ENCODE data around the gene UNC13C.
"Not testable (repeated sequence)": the region's sequence is repeated elsewhere in the genome, so short reads cannot be mapped to it uniquely, and the experiment has no call there.

UNC13C gene

DNA sequence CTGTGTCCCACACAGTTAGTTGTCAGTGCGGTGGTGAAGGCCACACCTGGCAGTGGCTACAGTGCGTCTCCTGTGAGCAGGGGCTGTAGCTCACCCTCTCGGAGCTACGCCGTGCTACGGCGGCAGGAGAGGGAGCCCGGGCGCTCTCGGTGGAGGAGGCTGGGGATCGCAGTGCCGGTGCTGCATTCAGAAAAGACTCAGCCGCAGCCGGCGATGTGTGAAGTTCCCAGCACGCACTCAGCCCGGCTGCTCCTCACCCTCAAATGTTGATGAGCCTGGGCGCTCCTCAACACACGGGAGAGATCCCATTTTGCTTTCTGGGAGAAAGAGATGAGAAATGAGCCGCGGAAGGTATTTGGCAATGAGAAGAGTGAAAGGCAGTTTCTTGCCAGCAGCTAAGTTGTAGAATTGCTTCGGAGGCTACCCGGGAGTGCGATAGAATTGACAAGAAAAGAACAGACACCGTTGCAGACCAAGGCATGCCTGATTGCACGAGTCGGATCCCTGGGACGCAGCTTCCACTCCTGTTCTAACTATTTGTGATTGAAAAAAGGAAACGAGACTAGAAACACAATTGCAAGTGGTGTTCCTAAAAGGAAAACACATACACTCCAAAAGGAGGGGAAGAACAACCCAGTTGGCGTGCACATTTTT, at the start of gene UNC13C:
Gene UNC13C (plus strand): TSS at position 189 of the 654 bp plus-strand sequence. CDS start 34,463 bp downstream, outside the sequence.
- no peak within 1 kb of the TSS for H3K27ac ChIP-seq (ENCODE audit: low read length)
- H3K4me3 ChIP-seq (ENCODE audit: low read length in 2 of 2) = peak within 1 kb of the TSS; percentile 74
- no peaks in the 10 kb centered on the region for H3K4me1 ChIP-seq (ENCODE audit: control insufficient read depth, insufficient read depth, low read length)
- no peaks in the 10 kb centered on the region for H3K9me3 ChIP-seq (ENCODE audit: control insufficient read depth in 2 of 2, low read length in 2 of 2)
- peak within 1 kb of the TSS; percentile 10 to 22 for H3K9ac ChIP-seq (ENCODE audit: low read length in 2 of 2)
- peaks cover 0 to 3% of the 10 kb centered on the region in 2 donors for H3K27me3 ChIP-seq (ENCODE audit: control insufficient read depth in 1 of 2, insufficient read depth in 2 of 2, low read length in 2 of 2)
- H3K36me3 ChIP-seq (ENCODE audit: control insufficient read depth in 2 of 2, insufficient read depth in 2 of 2, low read length in 2 of 2) = no peaks in the 10 kb centered on the region

DNA sequence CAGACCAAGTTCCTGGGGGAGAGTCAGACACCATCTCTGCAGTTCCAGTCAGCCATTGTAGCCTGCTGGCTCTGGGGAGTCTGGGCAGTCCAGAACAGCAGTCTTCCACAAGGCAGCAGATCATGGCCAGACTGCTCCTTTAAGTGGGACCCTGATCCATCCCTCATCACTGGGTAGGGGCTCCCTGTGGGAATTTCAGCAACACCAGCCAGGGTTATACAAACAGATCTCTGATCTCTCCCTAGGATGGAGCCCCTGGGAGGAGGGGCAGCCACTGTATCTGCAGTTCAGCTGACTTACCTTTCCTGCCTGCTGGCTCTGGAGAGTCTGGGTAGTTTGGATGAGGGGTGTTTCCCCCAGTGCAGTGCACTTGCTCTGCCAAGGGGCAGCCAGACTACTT, 42.1 kb upstream of the UNC13C start:
- H3K9me3 ChIP-seq (ENCODE audit: control insufficient read depth in 2 of 2, low read length in 2 of 2) = peaks cover 0 to 2% of the 10 kb centered on the region in 2 donors

DNA sequence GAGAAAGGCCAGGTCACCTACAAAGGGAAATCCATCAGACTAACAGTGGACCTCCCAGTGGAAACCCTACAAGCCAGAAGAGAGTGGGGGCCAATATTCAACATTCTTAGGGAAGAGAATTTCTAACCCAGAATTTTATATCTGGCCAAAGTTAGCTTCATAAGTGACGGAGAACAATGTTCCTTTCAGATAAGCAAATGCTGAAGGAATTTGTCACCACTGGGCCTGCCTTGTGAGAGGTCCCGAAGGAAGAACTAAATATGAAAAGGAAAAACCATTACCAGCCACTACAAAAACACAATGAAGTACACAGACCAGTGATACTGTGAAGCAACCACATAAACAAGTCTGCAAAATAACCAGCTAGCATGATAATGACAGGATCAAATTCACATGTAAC, 40.6 kb upstream of the UNC13C start:
- not testable (repeated sequence) for H3K9me3 ChIP-seq (ENCODE audit: control insufficient read depth in 2 of 2, low read length in 2 of 2); H3K4me1 ChIP-seq (ENCODE audit: control insufficient read depth, insufficient read depth, low read length); H3K27me3 ChIP-seq (ENCODE audit: control insufficient read depth in 1 of 2, insufficient read depth in 2 of 2, low read length in 2 of 2); H3K4me3 ChIP-seq (ENCODE audit: low read length in 2 of 2); H3K27ac ChIP-seq (ENCODE audit: low read length); H3K36me3 ChIP-seq (ENCODE audit: control insufficient read depth in 2 of 2, insufficient read depth in 2 of 2, low read length in 2 of 2); H3K9ac ChIP-seq (ENCODE audit: low read length in 2 of 2)

More for the DNA sequence above, 42.1 kb upstream of the UNC13C start:
- Histone ChIP-seq H3K27me3 (ENCODE audit: control insufficient read depth in 1 of 2, insufficient read depth in 2 of 2, low read length in 2 of 2) (no peaks in the 10 kb centered on the region), H3K4me3 (ENCODE audit: low read length in 2 of 2) (no peak overlapping the region), H3K4me1 (ENCODE audit: control insufficient read depth, insufficient read depth, low read length) (no peaks in the 10 kb centered on the region), H3K27ac (ENCODE audit: low read length) (no peak overlapping the region), H3K36me3 (ENCODE audit: control insufficient read depth in 2 of 2, insufficient read depth in 2 of 2, low read length in 2 of 2) (no peaks in the 10 kb centered on the region), H3K9ac (ENCODE audit: low read length in 2 of 2) (no peak overlapping the region)

DNA sequence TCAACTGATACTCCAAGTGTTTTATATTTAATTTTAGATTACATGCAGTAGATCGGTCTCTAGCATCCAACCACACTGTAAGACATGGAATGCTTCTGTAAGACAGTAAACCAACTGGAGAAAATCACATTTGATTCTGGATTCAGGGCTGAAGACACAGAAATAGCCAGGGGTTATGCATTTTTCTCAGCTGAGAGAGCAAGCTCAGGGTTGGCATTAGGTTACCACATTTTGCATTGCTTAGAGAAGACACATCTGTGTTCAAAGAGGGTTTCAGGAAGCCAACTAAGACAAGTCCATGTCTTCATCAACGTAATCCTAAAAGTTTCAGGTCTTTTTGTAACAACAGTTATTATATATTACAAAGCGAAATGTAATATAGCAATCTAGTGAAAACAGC, 27.7 kb upstream of the UNC13C start:
- Histone ChIP-seq H3K4me1 (ENCODE audit: control insufficient read depth, insufficient read depth, low read length) (no peaks in the 10 kb centered on the region), H3K27me3 (ENCODE audit: control insufficient read depth in 1 of 2, insufficient read depth in 2 of 2, low read length in 2 of 2) (no peaks in the 10 kb centered on the region), H3K9ac (ENCODE audit: low read length in 2 of 2) (no peak overlapping the region), H3K9me3 (ENCODE audit: control insufficient read depth in 2 of 2, low read length in 2 of 2) (no peaks in the 10 kb centered on the region), H3K27ac (ENCODE audit: low read length) (no peak overlapping the region), H3K36me3 (ENCODE audit: control insufficient read depth in 2 of 2, insufficient read depth in 2 of 2, low read length in 2 of 2) (no peaks in the 10 kb centered on the region), H3K4me3 (ENCODE audit: low read length in 2 of 2) (no peak overlapping the region)

DNA sequence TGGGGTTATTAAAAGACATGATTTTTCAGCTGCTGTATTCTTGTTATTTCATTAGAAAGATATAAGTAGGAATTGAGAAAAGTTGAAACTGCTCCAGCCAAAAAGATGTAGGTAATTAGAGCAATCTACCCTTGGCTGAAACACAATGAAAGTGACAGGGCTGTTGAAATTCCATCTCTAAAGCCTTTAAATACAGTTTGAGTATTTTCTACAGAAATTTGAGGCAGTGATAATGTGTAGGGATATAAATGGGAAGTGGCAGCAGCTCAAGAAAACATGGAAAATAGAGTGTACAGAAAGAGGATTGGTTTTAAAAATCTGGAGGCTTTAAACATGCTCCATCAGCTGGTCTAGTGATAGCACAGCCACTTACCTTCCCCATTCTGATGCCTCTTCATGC, 22.8 kb upstream of the UNC13C start:
- H3K4me3 ChIP-seq (ENCODE audit: low read length in 2 of 2) = no peak overlapping the region
- H3K9ac ChIP-seq (ENCODE audit: low read length in 2 of 2) = no peak overlapping the region
- H3K27me3 ChIP-seq (ENCODE audit: control insufficient read depth in 1 of 2, insufficient read depth in 2 of 2, low read length in 2 of 2) = no peaks in the 10 kb centered on the region
- no peaks in the 10 kb centered on the region for H3K4me1 ChIP-seq (ENCODE audit: control insufficient read depth, insufficient read depth, low read length)
- H3K9me3 ChIP-seq (ENCODE audit: control insufficient read depth in 2 of 2, low read length in 2 of 2) = no peaks in the 10 kb centered on the region
- no peak overlapping the region for H3K27ac ChIP-seq (ENCODE audit: low read length)
- no peaks in the 10 kb centered on the region for H3K36me3 ChIP-seq (ENCODE audit: control insufficient read depth in 2 of 2, insufficient read depth in 2 of 2, low read length in 2 of 2)

DNA sequence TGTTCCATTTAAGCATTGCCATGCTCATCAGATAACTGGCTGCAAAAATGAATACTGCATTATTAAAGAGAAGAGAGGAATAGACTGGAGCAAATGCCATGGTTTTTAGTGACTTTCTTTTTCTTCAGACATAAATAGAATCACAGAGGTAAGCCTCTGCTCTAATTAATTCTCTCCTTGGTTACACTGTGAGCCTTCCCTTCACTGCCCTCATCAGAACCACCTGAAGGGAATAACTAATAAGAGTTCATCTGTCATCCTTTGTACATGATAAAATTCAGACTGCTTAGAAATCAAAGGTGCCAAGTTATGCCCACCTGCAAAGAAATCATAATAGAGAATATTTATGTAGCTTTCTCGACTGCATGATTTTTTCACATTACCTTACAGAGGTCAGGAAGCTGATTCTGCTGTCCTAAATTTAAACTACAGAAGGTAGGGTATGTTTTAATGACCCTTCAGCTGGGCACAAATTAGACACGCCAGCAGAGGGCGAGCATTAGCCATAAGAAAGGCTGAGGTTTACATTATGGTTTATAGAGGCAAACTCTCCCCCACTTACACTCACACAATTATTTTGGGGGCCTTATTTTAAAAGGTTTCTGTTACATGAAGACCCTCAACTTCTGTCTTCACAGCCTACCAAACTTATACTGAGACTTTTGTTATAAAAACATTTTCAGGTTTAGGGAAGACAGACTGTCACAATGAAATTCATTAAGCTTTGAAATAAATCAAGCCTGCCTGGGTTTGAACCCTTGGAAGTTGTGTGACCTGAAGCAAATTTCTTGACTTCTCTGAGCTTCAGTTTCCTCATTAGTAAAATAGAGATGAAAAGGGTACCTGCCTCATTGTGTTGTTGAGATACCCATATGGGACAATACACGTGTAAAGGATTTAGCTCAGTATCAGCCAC, 15.3 kb upstream of the UNC13C start:
- H3K27me3 ChIP-seq (ENCODE audit: control insufficient read depth in 1 of 2, insufficient read depth in 2 of 2, low read length in 2 of 2) = peaks cover 0 to 2% of the 10 kb centered on the region in 2 donors
- no peak overlapping the region for H3K27ac ChIP-seq (ENCODE audit: low read length)

DNA sequence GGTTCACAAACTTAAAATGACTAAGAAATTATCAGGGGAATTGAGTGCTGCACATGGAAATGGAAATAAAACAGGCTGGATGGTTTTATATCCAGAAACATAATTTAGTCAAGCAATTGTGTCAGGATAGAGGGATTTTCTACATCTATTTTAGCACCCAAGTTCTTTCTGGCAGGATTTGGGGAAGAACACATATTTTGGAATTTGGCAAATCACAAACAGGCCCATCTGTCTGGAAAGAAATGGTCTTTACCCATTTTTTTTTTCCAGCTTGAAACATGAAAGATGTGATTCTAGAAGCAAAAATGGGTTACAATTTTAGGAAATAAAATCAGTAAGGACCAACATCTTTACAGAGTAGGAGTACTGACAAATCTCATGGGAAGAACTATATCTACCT, 14.4 kb upstream of the UNC13C start:
- no peak overlapping the region for H3K9ac ChIP-seq (ENCODE audit: low read length in 2 of 2)
- no peak overlapping the region for H3K27ac ChIP-seq (ENCODE audit: low read length)
- no peak overlapping the region for H3K4me3 ChIP-seq (ENCODE audit: low read length in 2 of 2)
- H3K4me1 ChIP-seq (ENCODE audit: control insufficient read depth, insufficient read depth, low read length) = no peaks in the 10 kb centered on the region
- H3K36me3 ChIP-seq (ENCODE audit: control insufficient read depth in 2 of 2, insufficient read depth in 2 of 2, low read length in 2 of 2) = no peaks in the 10 kb centered on the region
- H3K9me3 ChIP-seq (ENCODE audit: control insufficient read depth in 2 of 2, low read length in 2 of 2) = no peaks in the 10 kb centered on the region
- H3K27me3 ChIP-seq (ENCODE audit: control insufficient read depth in 1 of 2, insufficient read depth in 2 of 2, low read length in 2 of 2) = peaks cover 0 to 2% of the 10 kb centered on the region in 2 donors

More for the DNA sequence above, 15.3 kb upstream of the UNC13C start:
- no peaks in the 10 kb centered on the region for H3K36me3 ChIP-seq (ENCODE audit: control insufficient read depth in 2 of 2, insufficient read depth in 2 of 2, low read length in 2 of 2)
- H3K4me3 ChIP-seq (ENCODE audit: low read length in 2 of 2) = no peak overlapping the region
- H3K4me1 ChIP-seq (ENCODE audit: control insufficient read depth, insufficient read depth, low read length) = no peaks in the 10 kb centered on the region
- no peak overlapping the region for H3K9ac ChIP-seq (ENCODE audit: low read length in 2 of 2)
- H3K9me3 ChIP-seq (ENCODE audit: control insufficient read depth in 2 of 2, low read length in 2 of 2) = no peaks in the 10 kb centered on the region

DNA sequence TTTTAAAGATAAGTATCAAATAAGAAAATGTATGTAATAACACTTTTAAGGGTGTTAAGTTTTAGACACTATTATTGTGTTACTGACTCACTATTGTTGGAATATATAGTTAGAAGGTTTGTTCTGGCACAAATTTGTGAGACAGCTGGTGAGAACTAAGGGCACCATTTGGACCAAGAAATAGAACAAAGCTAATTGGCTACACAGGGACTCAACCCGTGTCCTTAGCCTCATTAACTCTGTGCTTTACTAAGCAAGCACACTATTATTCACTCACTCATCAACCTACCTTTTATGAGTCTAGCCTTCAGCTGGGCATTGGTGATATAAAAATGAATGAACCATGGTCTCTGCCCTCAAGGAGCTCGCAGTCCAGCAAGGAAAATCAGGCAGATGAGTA, 4.1 kb upstream of the UNC13C start:
- no peaks in the 10 kb centered on the region for H3K9me3 ChIP-seq (ENCODE audit: control insufficient read depth in 2 of 2, low read length in 2 of 2)
- no peak overlapping the region for H3K27ac ChIP-seq (ENCODE audit: low read length)
- H3K4me3 ChIP-seq (ENCODE audit: low read length in 2 of 2) = no peak overlapping the region
- no peaks in the 10 kb centered on the region for H3K27me3 ChIP-seq (ENCODE audit: control insufficient read depth in 1 of 2, insufficient read depth in 2 of 2, low read length in 2 of 2)
- H3K4me1 ChIP-seq (ENCODE audit: control insufficient read depth, insufficient read depth, low read length) = no peaks in the 10 kb centered on the region
- H3K36me3 ChIP-seq (ENCODE audit: control insufficient read depth in 2 of 2, insufficient read depth in 2 of 2, low read length in 2 of 2) = no peaks in the 10 kb centered on the region
- no peak overlapping the region for H3K9ac ChIP-seq (ENCODE audit: low read length in 2 of 2)

DNA sequence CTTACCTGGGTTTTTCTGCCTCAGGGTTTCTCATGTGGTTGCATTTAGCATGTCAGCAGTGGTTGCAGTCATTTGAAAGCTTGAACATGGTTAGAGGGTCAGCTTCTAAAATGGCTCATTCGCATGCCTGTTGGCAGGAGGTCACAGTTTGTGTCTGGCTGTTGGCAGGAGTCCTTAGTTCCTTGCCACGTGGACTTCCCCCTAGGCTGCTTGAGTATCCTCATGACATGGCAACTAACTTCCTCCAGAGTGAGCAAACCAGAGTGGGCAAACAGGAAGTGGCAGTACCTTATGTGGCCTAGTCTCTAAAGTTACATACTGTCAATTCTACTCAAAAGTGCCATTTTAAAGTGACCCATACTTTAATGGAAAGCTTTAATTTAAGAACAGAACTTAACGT, 3.4 kb upstream of the UNC13C start:
- Histone ChIP-seq H3K36me3 (ENCODE audit: control insufficient read depth in 2 of 2, insufficient read depth in 2 of 2, low read length in 2 of 2) (no peaks in the 10 kb centered on the region), H3K4me1 (ENCODE audit: control insufficient read depth, insufficient read depth, low read length) (no peaks in the 10 kb centered on the region), H3K9ac (ENCODE audit: low read length in 2 of 2) (no peak overlapping the region), H3K27me3 (ENCODE audit: control insufficient read depth in 1 of 2, insufficient read depth in 2 of 2, low read length in 2 of 2) (no peaks in the 10 kb centered on the region), H3K9me3 (ENCODE audit: control insufficient read depth in 2 of 2, low read length in 2 of 2) (no peaks in the 10 kb centered on the region), H3K27ac (ENCODE audit: low read length) (no peak overlapping the region), H3K4me3 (ENCODE audit: low read length in 2 of 2) (no peak overlapping the region)

DNA sequence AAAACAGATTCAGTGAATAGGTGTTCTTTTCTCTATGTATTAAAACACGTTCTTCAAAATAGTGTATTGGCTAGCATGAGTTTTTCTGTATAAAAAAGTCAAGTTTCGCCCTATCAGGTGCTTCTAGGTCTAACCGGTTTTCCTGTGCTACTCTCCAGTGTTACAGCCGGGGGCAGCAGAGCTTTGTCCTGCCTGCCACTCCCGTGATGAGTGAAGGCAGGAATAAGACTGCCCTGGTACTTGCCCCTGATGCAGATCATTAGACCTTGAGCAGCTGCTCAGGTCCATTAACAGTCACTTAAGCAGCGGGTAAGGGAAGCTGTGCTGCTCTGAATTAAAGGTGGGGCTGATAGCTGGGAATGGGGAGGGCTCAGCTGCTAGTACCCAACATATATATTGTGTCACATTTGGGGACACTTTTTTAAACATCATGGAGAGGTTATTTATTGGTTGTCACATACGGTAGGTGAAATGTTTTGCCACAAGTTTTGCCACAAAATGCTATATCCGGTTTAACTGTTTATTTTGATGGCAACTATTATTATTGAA, 1.3 kb upstream of the UNC13C start:
- Histone ChIP-seq H3K36me3 (ENCODE audit: control insufficient read depth in 2 of 2, insufficient read depth in 2 of 2, low read length in 2 of 2) (no peaks in the 10 kb centered on the region), H3K27ac (ENCODE audit: low read length) (no peak overlapping the region), H3K4me3 (ENCODE audit: low read length in 2 of 2) (no peak overlapping the region), H3K27me3 (ENCODE audit: control insufficient read depth in 1 of 2, insufficient read depth in 2 of 2, low read length in 2 of 2) (peaks cover 0 to 3% of the 10 kb centered on the region in 2 donors), H3K9me3 (ENCODE audit: control insufficient read depth in 2 of 2, low read length in 2 of 2) (no peaks in the 10 kb centered on the region), H3K9ac (ENCODE audit: low read length in 2 of 2) (no peak overlapping the region), H3K4me1 (ENCODE audit: control insufficient read depth, insufficient read depth, low read length) (no peaks in the 10 kb centered on the region)
